ENCODE data around the gene AUTS2.

Gene AUTS2

DNA sequence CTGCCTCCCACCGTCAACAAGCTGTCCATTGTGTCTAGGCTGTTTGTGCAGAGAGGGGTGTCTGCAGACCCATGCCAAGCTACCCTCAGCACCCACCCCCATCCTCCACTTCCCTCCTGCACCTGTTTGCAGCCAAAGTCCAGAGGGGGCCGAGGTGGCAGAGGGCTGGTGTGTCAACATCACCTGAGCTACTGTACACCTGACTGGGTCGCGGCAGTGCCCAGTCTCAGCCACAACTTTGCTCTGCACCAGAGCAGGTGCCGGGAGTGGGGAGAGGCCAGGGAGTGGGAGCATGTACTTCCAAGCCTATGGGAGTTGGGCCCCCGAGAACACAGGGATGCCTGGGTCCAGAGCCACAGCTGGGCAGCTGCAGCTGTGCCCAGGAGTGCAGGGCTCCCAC, 93.1 kb downstream of the AUTS2 start:
- H3K4me3 Mint-ChIP-seq = no peak overlapping the region
- no peak for DNase-seq
- no peaks in the 10 kb centered on the region for H3K9me3 Mint-ChIP-seq
- H3K36me3 Mint-ChIP-seq (ENCODE audit: low read depth) = no peaks in the 10 kb centered on the region
- no peak overlapping the region for H3K27ac Mint-ChIP-seq
- peaks cover 6% of the 10 kb centered on the region for H3K4me1 Mint-ChIP-seq (ENCODE audit: low read depth)
- peaks cover 6% of the 10 kb centered on the region for H3K27me3 Mint-ChIP-seq

DNA sequence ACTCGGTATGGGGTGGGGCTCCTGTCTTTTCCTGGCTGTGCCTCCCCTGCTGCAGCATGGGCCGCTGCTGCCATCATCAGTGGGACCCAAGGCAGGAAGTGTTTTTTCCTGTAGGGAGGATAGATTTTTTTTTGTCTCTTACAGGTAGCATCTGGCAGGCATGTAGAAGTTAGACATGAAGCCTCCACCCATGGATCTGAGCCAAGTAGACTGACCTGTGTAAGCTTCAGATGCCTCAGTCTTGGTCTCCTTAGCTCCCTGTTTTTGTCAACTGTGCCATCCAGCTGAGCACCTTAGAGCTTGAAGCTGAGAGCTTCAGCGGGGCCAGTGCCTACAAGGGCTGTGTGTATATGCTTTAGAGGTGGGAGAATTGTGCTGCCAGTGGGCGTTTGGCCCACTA, 93.5 kb downstream of the AUTS2 start:
- H3K4me1 Mint-ChIP-seq (ENCODE audit: low read depth) = peaks cover 10% of the 10 kb centered on the region

DNA sequence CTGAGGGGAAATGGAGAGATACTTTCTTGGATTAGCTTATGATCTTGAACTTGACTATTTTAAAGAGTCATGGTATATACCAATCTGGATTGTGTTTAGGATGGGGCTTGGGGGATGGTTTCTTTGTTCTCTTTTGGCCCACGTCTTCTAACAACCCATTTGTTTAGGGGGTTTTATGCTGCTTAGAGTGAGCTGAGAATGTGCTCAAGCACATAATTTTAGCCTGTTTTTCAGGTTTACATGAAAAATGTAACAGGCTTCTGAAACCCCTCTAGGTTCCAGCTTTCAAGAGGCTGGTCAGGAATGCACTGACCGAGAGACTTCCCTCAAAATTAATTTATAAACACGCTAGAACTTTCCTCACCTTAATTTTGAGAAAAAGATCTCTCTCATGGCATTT, 94.3 kb downstream of the AUTS2 start:
- no peaks in the 10 kb centered on the region for H3K9me3 Mint-ChIP-seq
- no peak for DNase-seq
- no peak overlapping the region for H3K4me3 Mint-ChIP-seq
- no peaks in the 10 kb centered on the region for H3K36me3 Mint-ChIP-seq (ENCODE audit: low read depth)
- peaks cover 10% of the 10 kb centered on the region for H3K4me1 Mint-ChIP-seq (ENCODE audit: low read depth)
- peaks cover 6% of the 10 kb centered on the region for H3K27me3 Mint-ChIP-seq
- H3K27ac Mint-ChIP-seq = no peak overlapping the region

More for the DNA sequence above, 93.5 kb downstream of the AUTS2 start:
- Mint-ChIP-seq H3K4me3 (no peak overlapping the region), H3K27me3 (peaks cover 6% of the 10 kb centered on the region), H3K36me3 (ENCODE audit: low read depth) (no peaks in the 10 kb centered on the region), H3K9me3 (no peaks in the 10 kb centered on the region), H3K27ac (no peak overlapping the region)
- DNase-seq = no peak

DNA sequence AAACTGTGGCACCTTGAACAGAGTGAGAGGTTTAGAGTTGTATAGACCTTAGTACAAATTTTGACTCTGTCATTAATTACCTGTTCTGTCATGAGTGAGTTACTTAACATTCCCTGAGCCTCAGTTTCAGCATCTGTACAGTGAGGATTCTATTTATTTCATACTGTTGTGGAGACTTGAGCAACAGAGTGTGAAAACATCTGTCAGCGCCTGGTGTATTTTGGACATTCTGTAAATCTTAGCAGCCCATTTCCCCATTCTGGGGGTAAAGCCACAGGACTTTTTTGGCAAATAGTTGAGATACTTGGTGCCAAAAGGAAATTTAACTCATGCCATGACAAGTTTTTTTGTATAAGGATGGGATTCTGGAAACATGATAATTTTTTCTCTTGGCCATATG, 94.8 kb downstream of the AUTS2 start:
- Mint-ChIP-seq H3K27me3 (peaks cover 6% of the 10 kb centered on the region), H3K36me3 (ENCODE audit: low read depth) (no peaks in the 10 kb centered on the region), H3K4me1 (ENCODE audit: low read depth) (peaks cover 10% of the 10 kb centered on the region), H3K27ac (no peak overlapping the region), H3K9me3 (no peaks in the 10 kb centered on the region), H3K4me3 (no peak overlapping the region)
- DNase-seq = no peak

DNA sequence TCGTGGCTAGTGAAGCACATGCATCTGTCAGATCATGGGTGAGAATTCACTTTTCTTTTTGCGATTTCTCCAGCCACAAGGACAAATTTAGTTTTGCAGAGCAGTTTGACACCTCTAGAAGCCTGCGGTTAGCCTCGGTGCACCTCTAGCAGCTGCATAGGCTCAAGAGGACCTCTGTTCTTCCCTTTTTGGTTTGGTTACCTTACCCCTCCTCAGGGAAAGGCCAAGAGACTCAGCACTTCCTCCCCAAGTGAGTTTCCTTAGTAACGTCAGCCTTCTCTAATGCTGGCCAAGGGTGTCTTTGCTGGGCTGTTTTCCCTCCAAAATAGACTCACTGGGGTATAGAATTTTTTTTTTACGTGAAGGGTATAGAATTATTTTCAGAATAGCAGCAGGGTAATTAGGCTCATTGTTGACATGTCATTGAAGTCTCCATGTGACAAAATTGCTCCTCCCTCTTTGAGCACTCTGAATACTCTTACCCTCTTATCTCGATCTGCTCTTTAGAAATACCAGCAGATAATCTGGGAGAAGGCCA, 97.8 kb downstream of the AUTS2 start:
- Mint-ChIP-seq H3K27me3 (peaks cover 8% of the 10 kb centered on the region), H3K4me1 (ENCODE audit: low read depth) (peaks cover 10% of the 10 kb centered on the region), H3K27ac (no peak overlapping the region), H3K9me3 (no peaks in the 10 kb centered on the region), H3K4me3 (no peak overlapping the region), H3K36me3 (ENCODE audit: low read depth) (no peaks in the 10 kb centered on the region)
- DNase-seq = no peak

DNA sequence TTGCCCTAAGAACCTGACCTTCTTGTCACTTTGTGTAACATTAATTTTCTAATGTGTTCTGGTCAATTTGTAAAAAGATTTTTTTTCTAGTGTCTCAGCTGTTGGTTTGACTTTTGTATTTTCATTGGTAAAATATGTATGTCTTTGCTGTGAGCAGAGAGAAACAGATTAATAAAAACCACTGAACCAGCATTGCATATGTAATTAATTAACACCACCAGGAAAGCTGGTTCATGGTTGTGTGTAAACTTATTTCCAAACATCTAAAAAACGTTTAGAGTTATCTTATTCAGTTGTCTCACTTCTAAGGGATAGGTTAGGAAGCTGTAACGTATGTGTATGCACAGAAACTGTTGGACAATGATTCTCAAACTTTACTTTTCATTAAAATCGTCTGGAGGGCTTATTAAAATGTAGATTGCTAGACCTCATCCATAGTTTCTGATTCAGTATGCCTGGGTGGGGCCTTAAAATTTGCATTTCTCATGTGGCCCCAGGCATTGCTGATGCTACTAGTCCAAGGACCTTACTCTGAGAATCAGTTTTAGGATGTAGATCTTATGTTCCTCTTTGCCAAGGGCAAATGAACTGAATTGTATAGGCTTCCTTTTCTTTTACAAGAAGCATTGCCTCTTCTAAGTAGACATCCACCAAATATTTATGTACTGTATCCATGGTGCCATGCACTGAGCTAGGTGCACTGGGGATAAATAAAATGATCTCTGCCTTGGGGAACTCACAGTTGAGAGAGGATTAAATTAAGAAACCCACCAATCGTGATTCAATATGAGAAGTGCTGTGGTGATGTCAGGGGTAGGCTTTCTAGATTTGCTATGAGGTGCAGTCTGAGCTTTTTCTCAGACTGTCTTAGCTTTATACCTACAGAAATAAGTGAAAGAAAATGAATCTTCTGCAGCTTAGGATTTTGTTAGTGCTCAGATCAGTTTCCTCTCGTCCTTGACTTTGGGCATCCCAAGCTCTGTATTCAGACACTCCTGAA, 98.7 kb downstream of the AUTS2 start:
- H3K36me3 Mint-ChIP-seq (ENCODE audit: low read depth) = no peaks in the 10 kb centered on the region
- H3K9me3 Mint-ChIP-seq = no peaks in the 10 kb centered on the region
- peaks cover 8% of the 10 kb centered on the region for H3K27me3 Mint-ChIP-seq
- DNase-seq = no peak
- no peak overlapping the region for H3K27ac Mint-ChIP-seq
- peaks cover 10% of the 10 kb centered on the region for H3K4me1 Mint-ChIP-seq (ENCODE audit: low read depth)
- H3K4me3 Mint-ChIP-seq = no peak overlapping the region

DNA sequence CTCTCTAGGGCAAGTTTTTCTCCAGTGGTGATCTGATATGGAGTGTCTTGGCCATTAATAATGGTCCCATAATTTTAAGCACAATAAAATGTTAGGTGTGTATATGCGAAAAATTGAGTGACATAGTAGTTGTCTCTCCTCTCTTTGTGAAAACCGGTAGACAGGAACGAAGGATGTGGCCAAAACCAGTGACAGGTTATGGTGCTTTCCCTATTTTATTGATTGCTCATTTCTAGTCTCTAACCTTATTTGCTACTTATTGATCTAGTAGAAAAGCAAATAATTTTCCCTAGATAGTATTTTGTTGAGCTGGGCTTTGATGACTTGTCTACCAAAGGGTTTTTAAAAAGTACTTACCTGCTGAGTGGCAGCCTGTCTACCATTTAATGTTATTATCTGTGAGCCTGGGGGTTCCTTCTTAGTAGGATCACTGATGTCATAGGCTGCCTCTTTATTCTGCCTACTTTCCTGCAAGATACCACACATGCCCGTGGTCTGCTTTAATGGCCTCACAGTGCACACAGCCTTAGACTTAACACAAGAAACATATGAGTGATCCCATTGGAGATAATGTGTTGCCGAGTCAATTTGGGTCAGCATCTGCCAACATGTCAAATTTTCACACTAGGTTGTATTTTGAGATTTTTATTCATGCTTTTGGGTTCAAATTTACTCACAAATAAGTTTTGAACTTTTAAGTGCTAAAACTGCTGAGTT, 100.0 kb downstream of the AUTS2 start:
- no peaks in the 10 kb centered on the region for H3K9me3 Mint-ChIP-seq
- H3K4me1 Mint-ChIP-seq (ENCODE audit: low read depth) = peaks cover 10% of the 10 kb centered on the region
- H3K36me3 Mint-ChIP-seq (ENCODE audit: low read depth) = no peaks in the 10 kb centered on the region
- DNase-seq = no peak
- no peak overlapping the region for H3K4me3 Mint-ChIP-seq
- peaks cover 5% of the 10 kb centered on the region for H3K27me3 Mint-ChIP-seq
- no peak overlapping the region for H3K27ac Mint-ChIP-seq

DNA sequence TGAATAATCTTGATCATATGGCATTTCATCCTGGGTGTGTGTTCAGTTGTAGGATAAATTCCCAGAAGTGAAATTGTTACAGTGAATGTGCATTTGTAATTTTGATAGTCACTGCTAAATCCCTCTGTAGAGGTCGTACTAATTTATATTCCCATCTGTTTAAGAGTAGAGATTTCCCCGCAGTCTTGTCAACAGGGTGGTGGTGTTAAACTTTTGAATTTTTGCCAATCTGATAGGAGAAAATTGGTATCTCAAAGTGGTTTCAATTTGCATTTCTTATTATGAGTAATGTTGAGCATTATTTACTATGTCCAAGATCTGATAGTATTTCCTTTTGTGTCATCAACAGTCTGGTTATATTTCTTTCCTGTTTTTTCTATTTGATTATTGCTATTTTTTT, 101.7 kb downstream of the AUTS2 start:
- peaks cover 2% of the 10 kb centered on the region for H3K27me3 Mint-ChIP-seq
- H3K4me1 Mint-ChIP-seq (ENCODE audit: low read depth) = peaks cover 10% of the 10 kb centered on the region
- H3K27ac Mint-ChIP-seq = no peak overlapping the region
- H3K4me3 Mint-ChIP-seq = no peak overlapping the region
- no peak for DNase-seq
- no peaks in the 10 kb centered on the region for H3K36me3 Mint-ChIP-seq (ENCODE audit: low read depth)
- no peaks in the 10 kb centered on the region for H3K9me3 Mint-ChIP-seq

DNA sequence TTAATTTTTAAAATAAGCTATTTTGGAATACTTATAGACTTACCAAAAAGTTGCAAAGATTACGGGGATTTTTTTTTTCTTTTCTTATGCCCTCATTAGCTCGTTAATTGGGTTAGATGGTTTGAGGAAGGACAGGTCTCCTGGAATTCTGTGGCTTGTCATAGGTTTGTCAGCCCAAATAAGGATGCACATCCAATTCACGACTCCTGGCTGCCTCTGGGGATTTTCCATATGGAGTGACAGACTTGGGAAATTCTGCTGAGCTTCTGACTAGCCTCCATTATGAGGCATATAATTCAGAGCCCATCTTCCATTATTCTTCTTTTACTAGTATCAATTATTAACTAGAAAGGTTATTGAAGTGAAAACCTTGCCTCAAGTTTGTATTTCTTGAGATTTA, 102.1 kb downstream of the AUTS2 start:
- Mint-ChIP-seq H3K27ac (no peak overlapping the region), H3K4me3 (no peak overlapping the region), H3K4me1 (ENCODE audit: low read depth) (peaks cover 10% of the 10 kb centered on the region), H3K9me3 (no peaks in the 10 kb centered on the region), H3K36me3 (ENCODE audit: low read depth) (no peaks in the 10 kb centered on the region), H3K27me3 (peaks cover 2% of the 10 kb centered on the region)
- no peak for DNase-seq

DNA sequence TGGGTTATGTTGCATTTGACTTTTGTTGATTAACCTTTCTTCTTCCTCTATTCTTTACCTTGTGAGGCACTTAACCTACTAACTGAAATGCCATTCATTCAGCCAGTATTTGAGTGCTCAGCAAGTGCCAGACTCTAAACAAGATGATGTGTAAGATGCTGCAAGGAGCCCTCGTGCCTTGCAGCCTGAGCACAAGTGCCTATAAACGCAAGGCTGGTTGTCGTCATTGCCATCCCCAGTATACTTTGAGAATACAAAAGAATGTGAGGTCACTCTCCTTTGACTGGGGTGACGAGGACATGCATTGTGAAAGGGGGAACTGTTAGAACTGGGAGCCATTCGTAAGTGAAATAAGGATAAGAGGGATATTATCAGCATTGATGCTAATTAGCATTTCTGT, 103.0 kb downstream of the AUTS2 start:
- peaks cover 4% of the 10 kb centered on the region for H3K4me1 Mint-ChIP-seq (ENCODE audit: low read depth)
- H3K4me3 Mint-ChIP-seq = no peak overlapping the region
- no peaks in the 10 kb centered on the region for H3K36me3 Mint-ChIP-seq (ENCODE audit: low read depth)
- H3K27me3 Mint-ChIP-seq = peaks cover 2% of the 10 kb centered on the region
- H3K27ac Mint-ChIP-seq = no peak overlapping the region
- DNase-seq = no peak
- H3K9me3 Mint-ChIP-seq = no peaks in the 10 kb centered on the region

DNA sequence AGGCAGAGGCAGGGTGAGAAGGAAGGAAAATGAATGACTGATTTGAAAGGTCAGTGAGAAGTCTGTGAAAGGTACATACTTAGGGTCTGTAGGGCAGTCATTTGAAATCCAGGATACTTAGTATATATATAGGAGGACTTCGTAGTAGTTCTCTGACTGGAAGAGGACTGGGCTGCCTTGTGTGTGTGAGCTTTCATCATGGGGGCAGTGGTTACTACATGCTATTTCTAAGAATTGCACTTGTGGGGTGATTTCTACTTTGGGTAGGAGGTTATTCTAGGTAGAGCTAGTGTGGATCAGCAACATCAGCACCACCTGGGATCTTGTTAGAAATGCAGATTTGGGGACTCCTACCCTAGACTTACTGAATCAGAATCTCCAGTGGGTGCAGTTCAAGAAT, 104.1 kb downstream of the AUTS2 start:
- Mint-ChIP-seq H3K27ac (no peak overlapping the region), H3K27me3 (peaks cover 2% of the 10 kb centered on the region), H3K36me3 (ENCODE audit: low read depth) (no peaks in the 10 kb centered on the region), H3K9me3 (no peaks in the 10 kb centered on the region), H3K4me3 (no peak overlapping the region), H3K4me1 (ENCODE audit: low read depth) (no peaks in the 10 kb centered on the region)
- DNase-seq = no peak

DNA sequence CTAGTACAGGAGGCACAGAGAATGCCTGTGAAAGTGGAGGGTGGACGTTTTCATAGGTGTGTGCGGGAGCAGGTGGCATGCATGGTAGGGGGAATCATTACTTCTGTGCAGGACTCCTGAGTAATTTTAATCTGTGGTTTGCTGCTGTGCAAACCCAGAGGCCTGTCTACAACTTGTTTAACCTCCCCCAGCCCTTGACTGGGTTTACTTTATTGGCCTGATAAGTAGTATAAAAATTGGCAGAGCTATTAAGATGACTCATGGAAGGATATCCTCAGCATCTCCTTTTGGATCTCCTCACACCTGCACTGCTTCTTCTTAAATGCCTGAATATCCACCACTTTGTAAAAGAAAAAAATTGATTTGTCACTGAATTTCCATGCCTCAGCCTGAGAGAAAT, 104.8 kb downstream of the AUTS2 start:
- no peaks in the 10 kb centered on the region for H3K9me3 Mint-ChIP-seq
- no peak overlapping the region for H3K4me3 Mint-ChIP-seq
- H3K27ac Mint-ChIP-seq = no peak overlapping the region
- H3K27me3 Mint-ChIP-seq = peaks cover 2% of the 10 kb centered on the region
- no peaks in the 10 kb centered on the region for H3K4me1 Mint-ChIP-seq (ENCODE audit: low read depth)
- DNase-seq = no peak
- no peaks in the 10 kb centered on the region for H3K36me3 Mint-ChIP-seq (ENCODE audit: low read depth)

DNA sequence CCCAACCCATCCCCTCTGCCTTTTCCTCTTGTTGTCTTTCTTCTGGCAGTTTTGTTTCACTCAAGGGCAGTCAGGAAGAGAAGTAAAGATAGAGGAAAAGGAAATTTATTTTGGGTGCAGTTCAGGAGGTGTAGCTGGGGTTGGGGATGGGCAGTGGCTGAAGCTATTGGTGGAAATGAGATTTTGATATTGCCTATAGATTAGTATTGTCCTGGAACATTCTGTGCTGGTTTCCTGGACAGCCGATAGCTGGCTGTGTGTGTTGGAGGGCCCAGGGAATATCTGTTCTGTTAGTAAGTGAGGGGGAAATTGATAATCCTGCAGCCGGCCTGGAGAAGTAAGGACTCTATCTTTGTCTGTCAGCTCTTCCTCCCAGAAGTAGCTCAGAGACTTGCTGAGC, 107.8 kb downstream of the AUTS2 start:
- Mint-ChIP-seq H3K27ac (no peak overlapping the region), H3K36me3 (ENCODE audit: low read depth) (no peaks in the 10 kb centered on the region), H3K9me3 (no peaks in the 10 kb centered on the region), H3K27me3 (peaks cover 6% of the 10 kb centered on the region), H3K4me1 (ENCODE audit: low read depth) (no peaks in the 10 kb centered on the region), H3K4me3 (no peak overlapping the region)
- no peak for DNase-seq

DNA sequence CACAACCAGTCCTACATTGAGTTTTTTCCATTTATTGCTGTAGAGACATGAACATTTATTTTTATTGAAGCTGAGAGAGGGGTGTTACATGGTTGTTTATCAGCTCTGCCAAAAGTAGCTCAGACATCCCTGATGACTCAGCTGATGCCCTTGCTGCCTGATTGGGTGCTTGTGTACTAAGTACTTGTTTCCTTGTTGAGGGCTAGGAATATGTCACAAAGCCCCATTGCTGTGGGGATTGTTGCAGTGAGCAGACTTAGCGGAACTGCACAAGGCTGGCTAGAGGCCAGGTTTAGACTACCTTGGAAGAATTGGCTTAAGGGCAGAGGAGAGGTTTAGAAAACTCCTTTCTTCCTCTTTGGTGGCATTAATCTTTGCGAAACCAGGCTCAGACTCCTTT, 110.6 kb downstream of the AUTS2 start:
- no peak overlapping the region for H3K4me3 Mint-ChIP-seq
- no peaks in the 10 kb centered on the region for H3K36me3 Mint-ChIP-seq (ENCODE audit: low read depth)
- no peak overlapping the region for H3K27ac Mint-ChIP-seq
- DNase-seq = no peak
- no peaks in the 10 kb centered on the region for H3K9me3 Mint-ChIP-seq
- no peaks in the 10 kb centered on the region for H3K4me1 Mint-ChIP-seq (ENCODE audit: low read depth)
- H3K27me3 Mint-ChIP-seq = peaks cover 6% of the 10 kb centered on the region

Measured in activated T-cell treated with anti-CD3 and anti-CD28 coated beads, Interleukin-2, amount 50 U/mL, for 24 hours (primary cell).